DMS79 treated with DMSO at 0.1 percent for 48 hours (cell line): ENCODE measurements around the gene CCL21.
A peak's percentile ranks its signal among the peaks of the same experiment; 100 is the strongest.

Source experiments
- DNase-seq: peaks from one replicate; lab custom pipeline; 2025; lab: John Stamatoyannopoulos, UW

CCL21 gene

DNA sequence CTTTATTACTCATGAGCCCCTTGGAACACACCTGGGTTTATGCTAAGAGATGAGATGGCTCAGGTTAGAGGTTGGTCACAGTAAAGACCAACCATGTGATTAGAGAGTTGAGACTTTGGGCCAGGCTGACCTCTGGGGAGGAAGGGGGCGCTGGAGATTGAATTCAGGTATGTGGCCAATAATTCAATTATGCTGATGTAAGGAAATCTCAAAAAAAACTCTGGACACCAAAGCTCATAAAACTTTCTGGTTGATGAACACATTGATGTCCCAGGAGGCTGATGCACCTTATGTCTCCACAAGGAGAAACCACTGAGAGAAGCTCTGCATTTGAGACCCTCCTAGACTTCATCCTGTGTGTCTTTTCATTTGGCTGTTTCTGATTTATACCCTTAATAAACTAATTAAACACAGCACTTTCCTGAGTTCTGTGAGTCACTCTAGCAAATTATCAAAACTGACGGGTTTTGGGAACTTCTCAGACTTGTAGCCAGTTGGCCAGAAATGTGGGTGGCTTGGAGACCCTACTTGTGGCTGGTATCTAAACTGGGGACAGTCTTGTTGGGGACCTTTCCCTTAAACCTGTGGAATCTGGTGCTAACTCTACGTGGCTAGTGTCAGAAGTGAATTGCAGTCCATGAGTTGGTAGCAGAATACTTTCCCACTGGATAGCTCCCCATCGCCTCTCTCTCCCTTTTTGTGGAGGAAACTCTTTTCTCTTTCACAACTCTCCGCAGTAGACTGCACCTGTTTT is 40.0 kb downstream of the CCL21 start:
- DNase-seq, result no peak

- peak; percentile 91 for DNase-seq
Measured at GRCh38 chr9:34665381-34666250, 44.3 kb downstream of the CCL21 start.

DNA sequence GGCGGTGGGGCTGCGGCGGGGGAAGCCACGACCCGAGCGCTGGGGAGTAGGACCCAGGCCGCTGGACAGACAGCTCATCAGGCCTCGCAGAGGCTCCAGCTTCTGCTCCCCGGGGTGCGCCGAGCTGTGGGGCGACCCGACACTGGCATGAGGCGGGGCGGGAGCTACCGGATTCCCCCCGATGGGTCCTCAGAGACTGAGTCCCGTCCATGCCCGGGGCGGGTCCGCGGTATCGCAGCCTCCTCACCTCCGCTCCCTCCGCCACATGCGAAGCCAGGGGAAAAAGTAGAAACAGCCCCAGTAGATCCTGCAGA is 44.9 kb downstream of the CCL21 start:
- no peak for DNase-seq

DNA sequence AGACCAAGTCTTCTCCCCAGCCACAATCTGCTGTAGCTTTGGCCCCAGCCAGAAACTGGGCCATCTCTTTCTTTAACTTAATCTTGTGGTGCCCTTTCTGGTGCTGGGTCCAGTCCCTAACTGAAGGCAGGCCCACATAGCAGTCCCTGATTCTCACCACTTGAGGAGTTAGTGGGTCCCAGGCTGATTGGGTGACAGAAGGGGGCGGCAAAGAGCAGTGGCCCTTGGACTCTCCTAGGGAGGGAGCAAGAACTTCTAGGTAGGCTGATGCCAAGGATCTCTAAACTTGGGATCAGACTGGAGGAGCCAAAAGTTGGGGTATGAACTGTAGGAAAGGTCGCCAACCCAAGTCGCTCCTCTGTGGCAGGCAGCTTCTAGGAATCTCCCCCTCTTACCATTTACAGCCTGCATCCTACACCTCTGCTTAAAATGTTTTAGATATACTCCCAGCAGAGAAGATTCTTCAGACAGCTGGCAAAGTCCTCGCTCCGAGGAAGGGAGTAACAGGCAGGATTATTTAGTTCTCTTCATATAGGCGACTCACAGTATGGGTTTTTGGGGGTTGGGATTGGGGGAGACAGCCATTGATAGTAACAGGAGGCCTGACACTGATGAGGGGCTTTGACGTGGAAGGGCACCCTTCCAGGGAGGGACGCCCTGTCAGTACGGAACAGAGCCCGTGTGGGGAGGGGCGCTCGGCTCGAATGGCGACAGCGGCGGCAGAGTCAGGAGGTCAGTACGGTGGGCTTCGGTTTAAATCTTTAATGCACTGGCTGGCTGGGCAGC is 45.5 kb downstream of the CCL21 start:
- no peak for DNase-seq

GRCh38 chr9:34663303-34663605 is 46.7 kb downstream of the CCL21 start:
- no peak for DNase-seq

GRCh38 chr9:34662526-34663302 is 47.2 kb downstream of the CCL21 start, which contains the start of gene CCL27:
TSS of gene CCL27 (minus strand) at chr9:34662657. CDS start at chr9:34662633, 24 bp downstream.
- DNase-seq, result no peak

- no peak for DNase-seq
Measured at GRCh38 chr9:34659592-34660253, 50.2 kb downstream of the CCL21 start.
